GM18870 (cell line): ENCODE measurements around the gene RASGEF1C.
"Not testable (repeated sequence)": the region's sequence is repeated elsewhere in the genome, so short reads cannot be mapped to it uniquely, and the experiment has no call there.

Experiments
- ATAC-seq: cut with Tn5 transposase; IDR thresholded peaks from one replicate; pipeline ENCODE4 v1.9.1; 2021; ENCODE audit warnings: moderate library complexity; ENCODE audit not compliant: unreplicated experiment

RASGEF1C gene

DNA sequence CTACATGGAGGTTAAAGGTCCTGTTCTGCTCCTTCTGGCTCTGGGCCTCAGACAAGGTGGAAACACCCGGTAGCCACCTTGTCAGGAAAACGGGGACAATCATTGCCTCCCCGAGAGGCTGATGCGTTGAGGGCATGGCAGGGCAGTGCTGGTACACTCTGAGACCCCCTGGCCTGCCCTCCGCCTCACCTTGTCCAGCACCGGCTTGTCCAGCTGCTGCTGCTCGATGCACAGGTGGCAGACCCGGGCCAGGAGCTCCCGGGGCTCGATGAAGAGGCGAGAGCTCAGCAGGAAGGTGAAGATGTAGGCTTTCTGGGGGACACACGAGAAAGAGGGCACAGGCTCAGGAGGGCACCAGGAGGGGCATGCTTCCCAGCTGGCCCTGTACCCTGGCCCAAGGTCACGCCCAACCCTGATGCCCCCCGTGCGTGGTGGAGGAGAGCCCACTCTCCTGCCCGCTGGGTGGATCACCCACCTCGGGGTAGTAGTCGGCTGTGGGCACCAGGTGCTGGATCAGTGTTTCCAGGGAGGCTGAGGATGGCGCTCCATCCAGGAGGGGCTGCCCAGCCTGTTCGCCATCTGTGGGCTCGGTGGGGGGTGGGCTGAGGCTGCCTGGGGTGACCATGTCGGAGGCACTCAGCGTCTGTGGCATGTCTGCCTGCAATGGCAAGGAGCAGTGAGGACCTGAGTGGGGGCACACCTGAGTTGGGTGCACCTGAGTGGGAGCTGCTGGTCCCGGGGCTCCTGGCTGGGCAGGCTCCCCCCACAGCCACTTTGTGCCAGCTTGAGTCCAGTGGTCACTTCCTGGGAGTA is 71.4 kb downstream of the RASGEF1C start:
- ATAC-seq, result no peak

- ATAC-seq, result no peak
Observed at GRCh38 chr5:180136630-180137381, 72.2 kb downstream of the RASGEF1C start.

- ATAC-seq, result no peak
Observed at GRCh38 chr5:180135967-180136629, 72.9 kb downstream of the RASGEF1C start.

DNA sequence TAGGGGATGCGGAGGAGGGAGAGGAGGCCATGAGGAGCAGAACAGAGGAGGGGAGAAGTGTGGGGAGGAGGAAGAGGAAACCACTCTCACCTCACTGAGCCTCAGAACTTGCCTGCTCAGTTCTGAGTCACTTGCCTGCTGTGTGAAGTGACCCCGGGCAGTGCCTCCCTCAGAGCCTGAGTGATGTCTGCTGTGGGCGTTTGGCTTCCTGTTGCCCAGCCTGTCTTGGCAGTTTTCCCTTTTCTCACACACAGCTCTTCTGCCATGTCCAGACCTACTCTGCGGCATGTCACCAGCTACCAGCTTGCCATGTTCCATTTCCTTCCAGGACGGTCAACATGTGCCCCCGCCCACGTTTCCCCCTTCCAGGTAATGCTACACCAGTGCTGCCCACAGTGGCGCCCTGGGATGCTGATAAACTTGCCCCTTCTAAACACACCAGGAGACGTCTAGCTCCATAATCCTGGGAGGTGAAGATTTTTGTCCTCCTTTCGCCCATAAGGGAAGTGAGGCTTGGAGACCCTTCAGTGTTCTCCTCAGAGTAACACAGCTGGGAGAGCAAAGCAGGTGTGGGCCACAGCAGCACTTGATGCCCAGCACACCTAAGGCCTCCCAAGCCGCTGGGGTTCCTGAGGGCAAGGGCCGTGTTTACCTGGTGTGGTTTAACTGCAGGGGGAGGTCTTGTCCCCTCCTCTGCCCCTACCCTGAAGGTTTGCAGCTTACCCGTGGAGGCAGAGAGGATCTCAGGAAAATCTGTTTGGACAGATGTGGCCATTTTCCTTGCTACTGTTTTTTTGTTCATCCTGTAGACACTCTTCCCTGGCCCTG is 73.7 kb downstream of the RASGEF1C start:
- ATAC-seq, result no peak

- no peak for ATAC-seq
Observed at GRCh38 chr5:180133971-180134508, 75.0 kb downstream of the RASGEF1C start.

GRCh38 chr5:180133551-180133950 is 75.5 kb downstream of the RASGEF1C start:
- no peak for ATAC-seq

DNA sequence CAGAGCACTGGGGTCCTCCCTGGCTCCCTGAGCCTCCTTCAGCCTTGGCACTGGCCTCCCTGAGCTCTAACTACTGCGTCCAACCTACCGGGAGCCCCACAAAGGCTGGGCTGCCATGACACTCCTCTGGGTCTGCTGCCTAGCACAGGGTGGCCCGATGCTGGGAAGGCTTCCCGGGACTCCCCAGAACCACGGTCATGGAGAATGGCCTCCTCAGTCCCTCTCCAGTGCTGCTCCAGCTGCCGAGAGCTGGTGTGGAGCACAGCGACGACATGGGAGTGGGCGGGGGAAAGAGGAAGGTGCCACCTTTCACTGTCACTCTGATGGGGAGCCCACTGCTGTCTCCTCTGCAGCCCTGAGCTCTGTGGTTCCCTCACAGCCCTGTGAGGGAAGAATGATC is 76.0 kb downstream of the RASGEF1C start:
- no peak for ATAC-seq

DNA sequence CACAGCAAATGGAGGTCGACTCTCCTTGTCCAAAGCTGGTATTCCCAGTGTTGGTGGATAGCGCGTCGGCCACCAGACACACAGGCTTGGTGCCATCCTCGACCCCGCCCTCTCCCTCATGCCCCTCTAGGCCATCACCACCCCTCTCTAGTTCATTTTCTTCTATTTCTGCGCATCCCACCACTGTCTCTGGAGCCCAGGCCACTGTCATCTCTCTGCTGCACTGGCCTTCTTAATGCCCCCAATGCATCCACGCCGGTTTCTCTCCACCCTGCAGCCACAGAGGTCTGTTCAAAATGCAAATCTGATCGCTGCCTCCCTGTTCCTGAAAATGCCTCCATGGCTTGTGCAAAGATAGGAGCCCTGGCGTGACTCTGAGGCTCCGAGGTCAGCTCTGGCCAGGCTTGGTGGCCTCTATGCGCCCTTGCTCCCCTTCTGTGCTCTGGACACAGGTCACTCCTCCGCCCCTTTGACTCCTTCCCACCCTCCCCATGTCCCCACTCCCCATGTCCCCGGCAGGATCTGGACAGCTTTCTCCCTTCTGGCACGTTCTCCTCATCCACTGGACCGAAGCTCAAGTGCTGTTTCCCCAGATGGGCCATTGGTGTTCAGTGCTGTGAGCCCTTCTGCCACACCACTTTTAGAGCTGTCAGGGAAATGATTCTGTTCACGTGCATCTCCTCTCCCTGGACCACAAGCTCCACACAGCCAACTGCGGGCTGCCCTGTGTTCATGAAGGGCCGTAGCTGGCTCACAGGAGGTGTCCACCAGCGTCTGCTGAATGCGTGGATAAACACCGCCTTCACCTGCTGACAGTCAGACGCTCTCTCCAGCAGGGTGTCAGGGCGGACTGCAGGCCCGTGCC is 77.9 kb downstream of the RASGEF1C start:
- no peak for ATAC-seq

- ATAC-seq, result no peak
Observed at GRCh38 chr5:180130291-180130869, 78.6 kb downstream of the RASGEF1C start.

DNA sequence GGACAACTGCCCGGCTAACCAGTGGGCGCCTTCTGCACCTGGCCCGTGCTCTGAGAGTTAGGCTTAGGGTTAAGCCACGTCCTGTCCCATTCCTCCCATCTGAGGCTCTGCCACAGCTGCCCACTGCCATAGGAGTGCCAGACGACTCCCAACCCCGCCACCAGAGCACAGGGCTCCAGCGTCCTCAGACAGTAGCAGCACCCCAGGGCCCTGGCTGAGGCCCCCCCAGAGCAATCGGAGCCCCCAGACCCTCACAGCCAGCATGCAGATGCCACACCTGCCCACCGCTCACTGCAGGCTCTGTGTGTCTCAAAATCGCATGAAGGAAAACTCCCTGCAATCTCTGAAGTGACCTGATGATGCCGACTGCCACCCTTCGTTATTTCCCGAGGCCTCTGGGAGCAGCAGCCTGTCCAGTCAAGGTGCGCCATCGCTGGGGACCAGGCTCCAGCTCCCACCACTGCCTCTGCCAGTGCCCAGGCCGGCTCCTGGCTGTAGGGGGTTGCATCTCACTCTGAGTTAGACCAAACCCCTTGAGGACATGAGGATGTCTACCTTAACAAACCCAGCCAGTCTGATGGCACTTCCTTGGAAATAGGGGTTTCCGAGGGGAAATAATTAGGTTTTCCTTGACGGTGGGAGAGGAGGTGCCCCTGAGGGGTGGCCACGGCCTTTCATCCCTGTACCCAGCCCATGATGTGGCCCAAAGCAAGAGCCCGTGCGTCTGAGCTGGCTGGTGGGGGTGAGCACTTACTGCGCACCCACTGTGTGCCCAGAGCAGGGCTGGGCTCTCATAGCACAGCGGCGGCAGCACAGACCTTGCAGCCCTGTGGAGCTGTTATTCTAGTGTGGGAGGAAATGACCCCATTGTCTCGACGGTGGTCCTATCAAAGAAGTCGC is 79.5 kb downstream of the RASGEF1C start:
- no peak for ATAC-seq

GRCh38 chr5:180128671-180129261 is 80.2 kb downstream of the RASGEF1C start:
- no peak for ATAC-seq

DNA sequence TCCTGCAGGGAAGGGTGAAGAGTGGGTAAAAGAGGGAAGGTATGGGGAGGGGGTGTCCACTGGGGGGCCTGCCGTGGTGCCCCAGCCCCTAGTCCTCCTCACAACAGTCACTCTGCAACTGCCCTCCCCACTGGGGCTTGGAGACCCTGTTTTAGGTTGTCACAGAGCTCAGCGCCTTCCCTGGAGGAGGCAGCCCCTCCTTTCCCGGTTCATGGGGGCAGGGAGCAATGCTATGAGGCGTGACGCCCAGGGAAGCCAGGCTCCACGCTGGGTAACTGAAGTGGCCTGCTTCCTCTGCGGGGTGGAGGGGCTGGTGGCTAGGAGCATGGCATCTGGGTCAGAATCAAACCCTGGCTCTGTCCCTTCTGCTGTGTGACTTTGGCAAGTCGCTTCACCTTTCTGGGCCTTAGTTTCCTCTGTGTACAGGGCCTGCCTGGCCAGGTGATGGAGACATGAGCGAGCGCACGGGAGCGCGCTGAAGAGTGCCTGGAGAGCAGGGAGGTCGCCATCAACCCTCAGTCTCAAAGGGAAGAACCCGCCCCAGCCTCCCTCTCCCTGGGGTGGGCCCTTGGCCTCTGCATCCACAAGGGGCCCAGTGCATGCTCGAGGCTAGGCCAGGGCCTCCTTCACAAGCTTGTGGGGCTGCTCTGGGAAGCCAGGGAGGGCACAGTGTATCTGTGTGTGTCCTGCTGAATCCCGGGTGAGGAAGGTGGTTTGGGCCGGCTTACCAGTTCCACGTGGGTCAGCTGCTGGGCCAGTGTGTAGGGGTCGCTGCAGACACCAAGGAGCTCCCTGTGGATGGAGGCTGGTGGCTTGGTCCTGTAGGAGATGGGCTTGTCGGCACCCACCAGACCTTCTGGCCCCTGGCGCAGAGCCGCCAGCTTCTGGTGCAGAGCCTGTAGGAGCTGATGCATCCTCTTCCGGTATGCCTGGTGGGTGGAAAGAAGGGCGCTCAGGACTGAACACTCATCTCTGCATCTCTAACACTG is 81.0 kb downstream of the RASGEF1C start:
- no peak for ATAC-seq

DNA sequence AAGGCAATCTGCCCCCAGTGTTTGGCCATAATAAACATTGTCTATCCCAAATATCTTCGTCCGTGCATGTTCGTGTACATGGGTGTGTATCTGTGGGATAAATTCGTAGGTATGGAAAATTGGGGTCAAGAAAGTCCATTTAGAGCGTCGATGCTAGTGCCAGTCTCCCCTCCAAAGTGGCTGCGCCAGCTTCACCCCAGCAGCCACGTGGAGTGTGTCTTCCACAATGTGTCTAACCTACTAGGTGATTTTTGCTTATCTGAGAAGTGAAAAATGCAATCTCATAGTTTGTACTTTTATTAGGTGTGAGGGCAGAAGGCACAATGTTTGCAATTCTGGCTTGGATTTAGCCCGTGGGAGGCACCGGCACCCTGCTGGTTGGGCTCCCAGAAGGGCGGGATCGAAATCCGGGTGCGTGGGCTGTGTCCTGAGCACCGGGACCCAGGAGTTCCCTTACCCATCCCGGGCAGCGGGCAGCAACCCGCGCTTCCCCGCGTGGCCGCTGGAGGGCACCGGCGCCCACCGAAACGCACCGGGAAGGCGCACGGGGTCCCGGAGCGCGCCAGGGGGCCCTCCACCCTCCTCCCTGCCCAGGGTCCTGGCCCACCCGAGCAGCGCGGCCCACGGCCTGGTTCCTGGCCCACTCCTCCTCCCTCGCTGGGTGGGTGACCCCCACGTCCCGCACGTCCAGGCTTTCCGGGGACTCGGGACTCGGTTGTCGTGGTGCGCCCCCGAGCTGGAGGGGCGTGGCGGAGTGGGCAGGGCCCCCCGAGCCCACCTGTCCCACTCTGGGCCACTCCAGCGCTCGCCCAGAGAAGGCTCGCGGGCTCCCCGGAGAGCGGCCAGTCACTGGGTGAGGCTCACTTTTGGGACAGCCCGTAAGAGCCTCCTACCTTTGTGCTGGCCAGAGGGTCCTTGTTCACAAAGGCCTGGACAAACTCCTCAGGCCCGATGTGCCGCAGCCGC is 82.0 kb downstream of the RASGEF1C start:
- ATAC-seq, result no peak

GRCh38 chr5:180126156-180126555 is 82.9 kb downstream of the RASGEF1C start:
- ATAC-seq, result not testable (repeated sequence)

GRCh38 chr5:180124662-180125061 is 84.3 kb downstream of the RASGEF1C start:
- not testable (repeated sequence) for ATAC-seq
